ENCODE results near the gene ZNF502.

The ZNF502 gene

GRCh38 chr3:44771424-44772098, 59.1 kb downstream of the ZNF502 start:
- no peak for DNase-seq (ENCODE audit: low spot score)

DNA sequence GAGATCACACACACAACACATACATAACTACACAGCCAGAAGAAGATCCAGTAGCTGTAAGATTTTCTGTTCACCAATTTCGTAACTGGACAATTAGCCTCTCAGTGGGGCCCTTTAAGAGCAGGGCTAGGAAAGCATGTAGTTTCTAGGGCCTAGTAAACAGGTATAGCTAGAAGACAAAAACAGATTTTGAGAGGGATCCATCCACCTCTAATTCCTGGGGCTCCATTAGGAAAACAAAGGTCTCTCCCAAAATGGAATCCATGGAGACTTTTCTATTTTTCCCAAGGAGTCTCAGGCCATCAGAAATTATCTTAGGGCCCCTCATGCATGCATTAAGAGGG, 59.6 kb downstream of the ZNF502 start:
- no peak for DNase-seq (ENCODE audit: low spot score)
